ENCODE data around the gene TAAR8. TPM values are rescaled to one million over a fixed set of nuclear protein-coding genes. Genes with fewer than 3 reads are reported as not detected.
A peak's percentile ranks its signal among the peaks of the same experiment; 100 is the strongest.

The TAAR8 gene
- total and polyA plus RNA-seq, 4 donors: not detected

GRCh38 chr6:132506461-132506860, 46.0 kb upstream of the TAAR8 start:
- DNase-seq: no peak
- H3K36me3 ChIP-seq (ENCODE audit: control insufficient read depth in 4 of 4, insufficient read depth in 4 of 4, low read length in 4 of 4): peaks cover 4 to 12% (median 6%) of the 10 kb centered on the region in 4 donors
- H3K27ac ChIP-seq (ENCODE audit: low read depth in 1 of 2, low read length in 1 of 2): no peak overlapping the region
- peaks cover 0 to 13% (median 7%) of the 10 kb centered on the region in 5 donors for H3K4me1 ChIP-seq (ENCODE audit: control insufficient read depth in 5 of 5, insufficient read depth in 5 of 5, low read length in 5 of 5)
- H3K9ac ChIP-seq (ENCODE audit: insufficient read depth in 1 of 2, low read length in 2 of 2): no peak overlapping the region
- H3K4me3 ChIP-seq: no peak overlapping the region
- no peak for ATAC-seq (ENCODE audit: insufficient read depth, low FRiP score)
- no peaks in the 10 kb centered on the region for H3K9me3 ChIP-seq (ENCODE audit: control insufficient read depth in 4 of 4, insufficient read depth in 3 of 4, low read length in 3 of 4)
- TF ChIP-seq CTCF (IDR thresholded peaks at IDR 0.05; ENCODE audit: control extremely low read depth, extremely low read depth): no peak
- no peaks in the 10 kb centered on the region for H3K27me3 ChIP-seq (ENCODE audit: control insufficient read depth in 3 of 3, insufficient read depth in 3 of 3, low read length in 2 of 3)
- WGBS, 2 donors: 50 to 70% methylated on average over 2 of the region's 2 CpGs

- DNase-seq: no peak
- Histone ChIP-seq H3K4me1 (ENCODE audit: control insufficient read depth in 5 of 5, insufficient read depth in 5 of 5, low read length in 5 of 5) (peaks cover 0 to 17% (median 7%) of the 10 kb centered on the region in 5 donors), H3K27ac (ENCODE audit: low read depth in 1 of 2, low read length in 1 of 2) (no peak overlapping the region), H3K9ac (ENCODE audit: insufficient read depth in 1 of 2, low read length in 2 of 2) (no peak overlapping the region), H3K9me3 (ENCODE audit: control insufficient read depth in 4 of 4, insufficient read depth in 3 of 4, low read length in 3 of 4) (no peaks in the 10 kb centered on the region), H3K27me3 (ENCODE audit: control insufficient read depth in 3 of 3, insufficient read depth in 3 of 3, low read length in 2 of 3) (no peaks in the 10 kb centered on the region), H3K4me3 (no peak overlapping the region), H3K36me3 (ENCODE audit: control insufficient read depth in 4 of 4, insufficient read depth in 4 of 4, low read length in 4 of 4) (peaks cover 0 to 6% (median 1%) of the 10 kb centered on the region in 4 donors)
- 96 to 99% methylated on average over 5 of the region's 5 CpGs for WGBS, 2 donors
- TF ChIP-seq CTCF (IDR thresholded peaks at IDR 0.05; ENCODE audit: control extremely low read depth, extremely low read depth): no peak
- no peak for ATAC-seq (ENCODE audit: insufficient read depth, low FRiP score)
These were observed 45.3 kb upstream of the TAAR8 start for GRCh38 chr6:132506869-132507808.

- Histone ChIP-seq H3K27ac (ENCODE audit: low read depth in 1 of 2, low read length in 1 of 2) (peak overlapping the region; percentile 48 to 62), H3K36me3 (ENCODE audit: control insufficient read depth in 4 of 4, insufficient read depth in 4 of 4, low read length in 4 of 4) (peaks cover 0 to 6% (median under 1%) of the 10 kb centered on the region in 4 donors), H3K4me3 (no peak overlapping the region), H3K4me1 (ENCODE audit: control insufficient read depth in 5 of 5, insufficient read depth in 5 of 5, low read length in 5 of 5) (peaks cover 0 to 28% (median 11%) of the 10 kb centered on the region in 5 donors), H3K27me3 (ENCODE audit: control insufficient read depth in 3 of 3, insufficient read depth in 3 of 3, low read length in 2 of 3) (no peaks in the 10 kb centered on the region), H3K9me3 (ENCODE audit: control insufficient read depth in 4 of 4, insufficient read depth in 3 of 4, low read length in 3 of 4) (no peaks in the 10 kb centered on the region), H3K9ac (ENCODE audit: insufficient read depth in 1 of 2, low read length in 2 of 2) (peak overlapping the region in 1 of 2 donors; percentile 50)
- DNase-seq (peak in 1 of 3 donors; percentile 40), ATAC-seq (ENCODE audit: insufficient read depth, low FRiP score) (no peak)
- TF ChIP-seq CTCF (IDR thresholded peaks at IDR 0.05; ENCODE audit: control extremely low read depth, extremely low read depth): no peak
- WGBS, 2 donors: 23 to 42% methylated on average over 4 of the region's 4 CpGs
These were observed 41.2 kb upstream of the TAAR8 start for GRCh38 chr6:132511210-132511830.
